ENCODE measurements around the gene TIGD3.

Gene TIGD3

DNA sequence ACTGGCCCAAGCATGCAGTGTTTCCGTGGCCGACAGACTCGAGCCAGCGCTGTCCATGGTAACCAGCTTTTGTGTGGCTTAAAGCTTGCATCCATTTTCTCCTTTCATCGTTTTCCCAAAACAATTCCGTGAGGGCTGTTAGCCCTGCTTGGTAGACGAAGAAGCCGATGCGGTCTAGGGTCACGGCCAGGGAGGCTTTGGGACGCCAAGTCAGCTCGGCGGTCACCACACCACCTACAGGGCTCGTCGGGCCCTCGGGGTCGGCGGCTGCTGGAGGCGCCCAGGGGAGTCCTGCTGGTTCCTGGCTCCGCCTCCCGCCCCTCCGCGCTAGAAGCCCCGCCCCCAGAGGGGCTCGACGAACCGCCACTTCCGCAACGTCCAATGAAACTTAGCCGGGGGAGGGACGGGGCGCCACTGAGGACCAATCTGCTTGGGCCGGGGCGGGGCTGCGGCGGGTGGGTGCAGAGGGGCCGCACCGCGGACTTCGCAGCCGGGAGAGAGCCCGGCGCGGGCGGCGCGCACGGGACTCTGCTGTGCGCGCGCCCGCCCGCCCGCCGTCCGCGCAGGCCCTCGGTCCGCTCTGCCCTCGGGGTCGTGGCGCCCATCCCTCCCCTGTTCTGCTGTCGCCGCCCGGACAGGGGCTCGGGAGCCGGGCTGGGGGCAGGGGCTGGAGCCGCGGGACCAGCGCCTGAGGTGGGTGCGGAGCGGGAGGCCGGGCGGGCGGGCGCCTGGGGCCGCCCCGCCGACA lies at the start of gene TIGD3:
TSS of gene TIGD3 (plus strand) at position 487 of the 748 bp plus-strand sequence. CDS start 1,058 bp downstream, outside the sequence.
- Histone ChIP-seq H3K4me3 (replicated peaks; ENCODE audit: low read depth, low read length) (peak within 1 kb of the TSS; percentile 69), H3K36me3 (ENCODE audit: control insufficient read depth, insufficient read depth, low read length) (peaks cover 13% of the 10 kb centered on the region), H3K27me3 (replicated peaks; ENCODE audit: control insufficient read depth, insufficient read depth, low read length) (no peaks in the 10 kb centered on the region)
- TF ChIP-seq, protein P1, sequence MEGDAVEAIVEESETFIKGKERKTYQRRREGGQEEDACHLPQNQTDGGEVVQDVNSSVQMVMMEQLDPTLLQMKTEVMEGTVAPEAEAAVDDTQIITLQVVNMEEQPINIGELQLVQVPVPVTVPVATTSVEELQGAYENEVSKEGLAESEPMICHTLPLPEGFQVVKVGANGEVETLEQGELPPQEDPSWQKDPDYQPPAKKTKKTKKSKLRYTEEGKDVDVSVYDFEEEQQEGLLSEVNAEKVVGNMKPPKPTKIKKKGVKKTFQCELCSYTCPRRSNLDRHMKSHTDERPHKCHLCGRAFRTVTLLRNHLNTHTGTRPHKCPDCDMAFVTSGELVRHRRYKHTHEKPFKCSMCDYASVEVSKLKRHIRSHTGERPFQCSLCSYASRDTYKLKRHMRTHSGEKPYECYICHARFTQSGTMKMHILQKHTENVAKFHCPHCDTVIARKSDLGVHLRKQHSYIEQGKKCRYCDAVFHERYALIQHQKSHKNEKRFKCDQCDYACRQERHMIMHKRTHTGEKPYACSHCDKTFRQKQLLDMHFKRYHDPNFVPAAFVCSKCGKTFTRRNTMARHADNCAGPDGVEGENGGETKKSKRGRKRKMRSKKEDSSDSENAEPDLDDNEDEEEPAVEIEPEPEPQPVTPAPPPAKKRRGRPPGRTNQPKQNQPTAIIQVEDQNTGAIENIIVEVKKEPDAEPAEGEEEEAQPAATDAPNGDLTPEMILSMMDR (IDR thresholded peaks at IDR 0.05; ENCODE audit: insufficient read depth, low read length, poor library complexity, severe bottlenecking) = no peak
- DNase-seq (ENCODE audit: extremely low read depth, insufficient read length) = peak; percentile 96

DNA sequence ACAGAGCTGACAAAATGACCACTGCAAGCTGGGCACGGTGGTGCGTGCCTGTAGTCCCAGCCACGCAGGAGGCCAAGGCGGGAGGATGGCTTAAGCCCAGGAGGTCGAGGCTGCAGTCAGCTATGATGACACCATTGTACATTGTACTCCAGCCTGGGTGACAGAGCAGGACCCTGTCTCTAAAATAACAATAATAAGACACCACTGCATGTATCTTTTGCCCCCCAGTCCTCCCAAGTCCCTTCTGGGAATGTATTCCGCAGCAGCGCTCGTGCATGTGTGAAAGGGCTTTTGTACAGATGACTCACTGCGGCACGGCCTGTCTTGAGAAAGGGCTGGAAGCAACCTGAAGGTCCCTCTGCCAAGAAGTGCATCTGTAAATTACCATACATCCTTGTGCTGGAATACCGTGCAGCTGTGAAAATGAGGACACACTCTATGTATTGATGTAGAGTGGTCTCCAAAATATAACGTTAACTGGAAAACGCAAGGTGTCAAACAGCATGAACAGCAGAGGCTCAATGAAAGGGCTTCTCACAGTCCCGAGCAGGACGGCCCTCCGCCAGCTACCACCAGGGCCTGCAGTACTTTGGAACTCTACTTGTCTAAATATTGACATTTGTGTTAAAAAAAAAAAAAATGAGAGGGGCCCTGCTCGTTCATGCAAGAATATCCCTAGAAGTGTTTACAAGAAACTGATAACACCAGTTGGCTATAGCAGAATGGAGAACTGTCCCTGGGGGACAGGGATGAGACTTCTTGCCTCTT lies 48.9 kb upstream of the TIGD3 start:
- Histone ChIP-seq H3K27me3 (replicated peaks; ENCODE audit: control insufficient read depth, insufficient read depth, low read length) (no peaks in the 10 kb centered on the region), H3K36me3 (ENCODE audit: control insufficient read depth, insufficient read depth, low read length) (peaks cover 4% of the 10 kb centered on the region), H3K4me3 (replicated peaks; ENCODE audit: low read depth, low read length) (no peak overlapping the region)
- TF ChIP-seq, protein P1 (IDR thresholded peaks at IDR 0.05; ENCODE audit: insufficient read depth, low read length, poor library complexity, severe bottlenecking) = no peak
- DNase-seq (ENCODE audit: extremely low read depth, insufficient read length) = no peak

DNA sequence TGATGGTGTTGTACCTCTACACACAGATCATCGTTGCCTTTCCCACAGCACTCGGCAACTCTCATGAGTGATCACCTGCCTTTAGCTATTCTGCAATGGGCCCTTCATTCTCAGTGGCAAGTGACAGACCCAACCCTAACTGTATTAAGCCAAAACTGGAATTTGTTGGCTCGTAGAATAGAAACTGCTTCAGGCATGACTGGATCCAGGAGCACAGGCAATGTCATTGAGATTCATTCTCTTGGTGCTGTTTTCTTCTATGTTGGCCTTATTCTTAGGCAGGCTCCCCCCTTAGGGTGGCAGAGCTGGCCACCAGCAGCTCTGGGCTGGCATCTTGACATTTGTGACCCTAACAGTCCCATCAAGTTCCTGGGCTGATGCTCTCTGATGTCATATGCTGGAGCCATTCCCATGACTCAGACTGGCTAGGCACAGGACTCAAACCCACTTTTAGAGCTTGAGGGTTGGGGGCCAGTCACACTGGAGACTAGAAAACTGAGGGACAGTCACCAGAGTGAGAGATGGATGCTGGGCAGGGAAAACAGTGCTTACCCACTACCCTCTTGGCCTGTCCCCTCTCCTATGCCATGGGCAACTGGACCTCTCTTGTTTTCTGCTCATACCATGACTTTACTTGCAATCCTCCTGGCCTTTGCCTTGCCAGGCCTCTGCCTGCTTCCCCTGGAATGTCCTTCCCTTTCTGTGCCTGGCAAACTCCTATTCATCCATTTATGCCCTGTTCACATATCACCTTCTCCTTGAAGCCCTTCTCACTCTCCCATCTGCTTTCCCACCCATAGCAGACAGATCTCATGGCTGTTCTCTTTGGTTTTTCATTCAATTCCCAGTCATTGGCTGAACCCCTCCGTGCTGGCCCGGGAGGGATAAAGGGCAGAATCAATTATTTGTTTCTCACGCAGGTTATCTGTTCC lies 47.0 kb upstream of the TIGD3 start:
- Histone ChIP-seq H3K4me3 (replicated peaks; ENCODE audit: low read depth, low read length) (no peak overlapping the region), H3K36me3 (ENCODE audit: control insufficient read depth, insufficient read depth, low read length) (peaks cover 4% of the 10 kb centered on the region), H3K27me3 (replicated peaks; ENCODE audit: control insufficient read depth, insufficient read depth, low read length) (no peaks in the 10 kb centered on the region)
- DNase-seq (ENCODE audit: extremely low read depth, insufficient read length) = no peak
- TF ChIP-seq, protein P1 (IDR thresholded peaks at IDR 0.05; ENCODE audit: insufficient read depth, low read length, poor library complexity, severe bottlenecking) = no peak

GRCh38 chr11:65308281-65308891 lies 46.2 kb upstream of the TIGD3 start:
- H3K36me3 ChIP-seq (ENCODE audit: control insufficient read depth, insufficient read depth, low read length) = peaks cover 4% of the 10 kb centered on the region
- DNase-seq (ENCODE audit: extremely low read depth, insufficient read length) = no peak
- no peaks in the 10 kb centered on the region for H3K27me3 ChIP-seq (replicated peaks; ENCODE audit: control insufficient read depth, insufficient read depth, low read length)
- TF ChIP-seq, protein P1 (IDR thresholded peaks at IDR 0.05; ENCODE audit: insufficient read depth, low read length, poor library complexity, severe bottlenecking) = no peak
- H3K4me3 ChIP-seq (replicated peaks; ENCODE audit: low read depth, low read length) = no peak overlapping the region

- DNase-seq (ENCODE audit: extremely low read depth, insufficient read length) = no peak
- TF ChIP-seq, protein P1 (IDR thresholded peaks at IDR 0.05; ENCODE audit: insufficient read depth, low read length, poor library complexity, severe bottlenecking) = no peak
- Histone ChIP-seq H3K4me3 (replicated peaks; ENCODE audit: low read depth, low read length) (no peak overlapping the region), H3K27me3 (replicated peaks; ENCODE audit: control insufficient read depth, insufficient read depth, low read length) (no peaks in the 10 kb centered on the region), H3K36me3 (ENCODE audit: control insufficient read depth, insufficient read depth, low read length) (peaks cover under 1% of the 10 kb centered on the region)
Observed at GRCh38 chr11:65309006-65309405, 45.5 kb upstream of the TIGD3 start.

Data from GM06990 (cell line).